ENCODE data around the gene SPATA20.

DNA sequence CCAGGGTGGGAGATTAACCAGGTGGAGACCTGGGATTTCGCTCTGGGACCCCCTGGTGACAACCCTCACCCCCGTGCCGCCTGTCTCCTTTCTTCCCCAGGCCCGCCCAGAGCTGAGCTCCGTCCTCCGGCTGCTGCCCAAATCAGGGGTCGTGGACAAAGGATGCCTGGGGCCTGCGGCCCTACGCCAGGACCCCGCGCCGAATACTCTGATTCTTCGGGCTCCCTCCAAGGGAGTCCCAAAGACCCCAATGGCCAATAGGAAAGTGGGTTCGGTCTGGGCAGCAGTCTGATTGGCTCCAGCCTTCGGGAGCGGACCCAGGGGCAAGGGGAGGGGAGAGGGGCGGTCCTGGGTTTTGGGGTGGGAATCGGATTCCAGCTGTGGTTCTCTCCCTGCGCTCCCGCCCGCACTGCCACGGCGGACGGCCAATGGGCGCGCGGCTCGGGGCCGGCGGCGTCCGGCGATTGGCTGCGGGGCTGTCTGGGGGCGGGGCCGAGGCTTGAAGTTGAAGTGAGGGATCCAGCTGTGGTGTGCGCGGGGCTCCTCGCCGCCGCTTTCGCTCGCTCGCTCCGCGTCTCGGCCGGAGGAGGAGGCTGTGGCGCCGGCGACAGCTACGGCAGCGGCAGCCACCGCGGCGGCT, 13.3 kb downstream of the SPATA20 start, which contains the start of gene CACNA1G:
- TF ChIP-seq, protein P1, sequence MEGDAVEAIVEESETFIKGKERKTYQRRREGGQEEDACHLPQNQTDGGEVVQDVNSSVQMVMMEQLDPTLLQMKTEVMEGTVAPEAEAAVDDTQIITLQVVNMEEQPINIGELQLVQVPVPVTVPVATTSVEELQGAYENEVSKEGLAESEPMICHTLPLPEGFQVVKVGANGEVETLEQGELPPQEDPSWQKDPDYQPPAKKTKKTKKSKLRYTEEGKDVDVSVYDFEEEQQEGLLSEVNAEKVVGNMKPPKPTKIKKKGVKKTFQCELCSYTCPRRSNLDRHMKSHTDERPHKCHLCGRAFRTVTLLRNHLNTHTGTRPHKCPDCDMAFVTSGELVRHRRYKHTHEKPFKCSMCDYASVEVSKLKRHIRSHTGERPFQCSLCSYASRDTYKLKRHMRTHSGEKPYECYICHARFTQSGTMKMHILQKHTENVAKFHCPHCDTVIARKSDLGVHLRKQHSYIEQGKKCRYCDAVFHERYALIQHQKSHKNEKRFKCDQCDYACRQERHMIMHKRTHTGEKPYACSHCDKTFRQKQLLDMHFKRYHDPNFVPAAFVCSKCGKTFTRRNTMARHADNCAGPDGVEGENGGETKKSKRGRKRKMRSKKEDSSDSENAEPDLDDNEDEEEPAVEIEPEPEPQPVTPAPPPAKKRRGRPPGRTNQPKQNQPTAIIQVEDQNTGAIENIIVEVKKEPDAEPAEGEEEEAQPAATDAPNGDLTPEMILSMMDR (IDR thresholded peaks at IDR 0.05): no peak
- TF ChIP-seq POLR2A (IDR thresholded peaks at IDR 0.05): no peak
- TF ChIP-seq POLR2AphosphoS5 (IDR thresholded peaks at IDR 0.05): no peak
